Stimulated activated CD8-positive, alpha-beta memory T cell treated with anti-CD3 and anti-CD28 coated beads, Interleukin-12 subunit alpha, Interleukin-12 subunit beta, amount 100 ng/mL, for 24 hours (primary cell): Measurements from ENCODE around the gene KRTCAP2.
A peak's percentile ranks its signal among the peaks of the same experiment; 100 is the strongest.
"Not testable (repeated sequence)": the region's sequence is repeated elsewhere in the genome, so short reads cannot be mapped to it uniquely, and the experiment has no call there.

Experiments used
- DNase-seq: peaks from one replicate; pipeline ENCODE4 v3.0.0-alpha.2; 2020; ENCODE audit errors: extremely low read depth

Gene KRTCAP2

GRCh38 chr1:155199792-155200191 lies 26.7 kb upstream of the KRTCAP2 start:
- no peak for DNase-seq

- DNase-seq = no peak
Observed at GRCh38 chr1:155198547-155198906, 25.4 kb upstream of the KRTCAP2 start.

GRCh38 chr1:155197901-155198546 lies 24.9 kb upstream of the KRTCAP2 start:
- no peak for DNase-seq

- DNase-seq = no peak
Observed at GRCh38 chr1:155196893-155197638, 24.0 kb upstream of the KRTCAP2 start.

GRCh38 chr1:155196103-155196892 lies 23.2 kb upstream of the KRTCAP2 start:
- DNase-seq = no peak

- DNase-seq = no peak
Observed at GRCh38 chr1:155195201-155196102, 22.3 kb upstream of the KRTCAP2 start.

- DNase-seq = not testable (repeated sequence)
Observed at GRCh38 chr1:155193991-155194240, 20.8 kb upstream of the KRTCAP2 start.

- DNase-seq = peak; percentile 68
Observed at GRCh38 chr1:155193275-155193990, 20.3 kb upstream of the KRTCAP2 start.

- no peak for DNase-seq
Observed at GRCh38 chr1:155192346-155193274, 19.5 kb upstream of the KRTCAP2 start.

- DNase-seq = no peak
Observed at GRCh38 chr1:155191904-155192303, 18.8 kb upstream of the KRTCAP2 start.

GRCh38 chr1:155189926-155190325 lies 16.8 kb upstream of the KRTCAP2 start:
- DNase-seq = not testable (repeated sequence)

GRCh38 chr1:155188268-155188667 lies 15.2 kb upstream of the KRTCAP2 start:
- DNase-seq = no peak

- DNase-seq = no peak
Observed at GRCh38 chr1:155187456-155187891, 14.4 kb upstream of the KRTCAP2 start.

- no peak for DNase-seq
Observed at GRCh38 chr1:155186794-155187455, 13.8 kb upstream of the KRTCAP2 start.

GRCh38 chr1:155186067-155186793 lies 13.1 kb upstream of the KRTCAP2 start:
- no peak for DNase-seq

GRCh38 chr1:155185783-155186066 lies 12.6 kb upstream of the KRTCAP2 start:
- no peak for DNase-seq

GRCh38 chr1:155184835-155185782 lies 12.0 kb upstream of the KRTCAP2 start:
- DNase-seq = no peak

GRCh38 chr1:155184351-155184811 lies 11.3 kb upstream of the KRTCAP2 start:
- DNase-seq = no peak
